Right lobe of liver (tissue), 4 donors: Measurements from ENCODE around the gene BCKDHB.

Experiments used
- POLR2A ChIP-seq: fragments of 450-650 bp; IDR thresholded peaks from one replicate; pipeline ENCODE4 v1.6.1; 2017; ENCODE audit warnings: antibody characterized with exemption, mild to moderate bottlenecking
- TF ChIP-seq, protein P1 (sequence below), 4 donors: fragments of 200-600 bp in 3 of 4; fragments of 450-650 bp in 1 of 4; IDR thresholded peaks; one replicate each; pipeline versions ENCODE4 v1.5.1 to v1.8.0; 2016 to 2022; ENCODE audit warnings: antibody characterized with exemption in 4 of 4, mild to moderate bottlenecking in 2 of 4
- donor health status: DM: no; HTN: no; CAD: no.
- donor health status: DM: no; HTN: no; CAD: no.
- donor health status: DM: no; HTN: yes; CAD: no.

DNA sequence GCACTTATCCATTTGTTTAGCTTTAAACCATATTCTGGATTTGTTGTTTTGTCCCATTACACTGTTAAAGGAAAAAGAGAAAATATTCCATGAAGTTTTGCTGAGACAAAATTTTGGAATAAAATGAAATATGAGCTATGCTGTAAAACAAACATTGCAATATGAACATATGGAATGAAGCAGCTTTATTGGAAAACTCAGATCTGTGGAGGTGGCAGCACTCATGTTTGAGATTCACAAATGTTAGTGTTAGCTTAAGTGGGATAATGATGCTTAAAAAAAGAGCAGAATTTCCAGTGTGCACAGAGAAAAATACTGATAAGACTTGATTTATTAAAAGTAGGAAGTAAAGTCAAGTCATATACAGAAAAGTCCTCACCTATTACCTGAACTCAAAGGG lies 196.2 kb downstream of the BCKDHB start:
- TF ChIP-seq, protein P1, sequence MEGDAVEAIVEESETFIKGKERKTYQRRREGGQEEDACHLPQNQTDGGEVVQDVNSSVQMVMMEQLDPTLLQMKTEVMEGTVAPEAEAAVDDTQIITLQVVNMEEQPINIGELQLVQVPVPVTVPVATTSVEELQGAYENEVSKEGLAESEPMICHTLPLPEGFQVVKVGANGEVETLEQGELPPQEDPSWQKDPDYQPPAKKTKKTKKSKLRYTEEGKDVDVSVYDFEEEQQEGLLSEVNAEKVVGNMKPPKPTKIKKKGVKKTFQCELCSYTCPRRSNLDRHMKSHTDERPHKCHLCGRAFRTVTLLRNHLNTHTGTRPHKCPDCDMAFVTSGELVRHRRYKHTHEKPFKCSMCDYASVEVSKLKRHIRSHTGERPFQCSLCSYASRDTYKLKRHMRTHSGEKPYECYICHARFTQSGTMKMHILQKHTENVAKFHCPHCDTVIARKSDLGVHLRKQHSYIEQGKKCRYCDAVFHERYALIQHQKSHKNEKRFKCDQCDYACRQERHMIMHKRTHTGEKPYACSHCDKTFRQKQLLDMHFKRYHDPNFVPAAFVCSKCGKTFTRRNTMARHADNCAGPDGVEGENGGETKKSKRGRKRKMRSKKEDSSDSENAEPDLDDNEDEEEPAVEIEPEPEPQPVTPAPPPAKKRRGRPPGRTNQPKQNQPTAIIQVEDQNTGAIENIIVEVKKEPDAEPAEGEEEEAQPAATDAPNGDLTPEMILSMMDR (IDR thresholded peaks at IDR 0.05) = no peak
- TF ChIP-seq POLR2A = no peak
